Head of caudate nucleus (tissue), 42 donors: ENCODE data around the gene SSTR5.

Source experiments
- DNase-seq, 42 donors: peaks; one replicate each; pipeline versions ENCODE4 v3.0.0 to v3.0.0-alpha.2; 2020 to 2021; ENCODE audit warnings: mixed read lengths in 7 of 42
- intact Hi-C: fragments of 100-400 bp; cut with DNase I; formaldehyde crosslinking; loops from one replicate; pipeline ENCODE4 v1.15.0; 2022

Gene SSTR5

GRCh38 chr16:1072526-1073261 is at the start of gene SSTR5:
Gene SSTR5 (plus strand): TSS chr16:1072747. CDS start chr16:1078869, 6,122 bp downstream.
- intact Hi-C loops, result no loop called here
- DNase-seq, result no peak

GRCh38 chr16:1024138-1024537 is 48.4 kb upstream of the SSTR5 start:
- intact Hi-C loops, result no loop called here
- no peak for DNase-seq

- intact Hi-C loops, result loop anchor here (5.0 kb wide), 1 partner anchor 38 kb away; no protein-coding TSS in a partner anchor
Measured at GRCh38 chr16:1025183-1025809, 47.3 kb upstream of the SSTR5 start.

GRCh38 chr16:1026057-1026783 is 46.3 kb upstream of the SSTR5 start:
- intact Hi-C loops, result loop anchor here (5.0 kb wide), 1 partner anchor 39 kb away; no protein-coding TSS in a partner anchor

More at GRCh38 chr16:1025183-1025809, 47.3 kb upstream of the SSTR5 start:
- peak in 3 of 42 donors; percentile 54 to 63 (median 61) for DNase-seq

GRCh38 chr16:1026784-1027500 is 45.6 kb upstream of the SSTR5 start:
- intact Hi-C loops, result loop anchor here (5.0 kb wide), 1 partner anchor 40 kb away; no protein-coding TSS in a partner anchor
- peak in 39 of 42 donors; percentile 32 to 82 (median 54) for DNase-seq

More at GRCh38 chr16:1026057-1026783, 46.3 kb upstream of the SSTR5 start:
- DNase-seq, result peak; percentile 64 to 94 (median 82)

GRCh38 chr16:1027501-1027815 is 45.1 kb upstream of the SSTR5 start:
- intact Hi-C loops, result loop anchor here (5.0 kb wide), 1 partner anchor 40 kb away; no protein-coding TSS in a partner anchor
- DNase-seq, result peak; percentile 42 to 86 (median 72)

GRCh38 chr16:1028056-1028455 is 44.5 kb upstream of the SSTR5 start:
- peak in 10 of 42 donors; percentile 39 to 74 (median 49) for DNase-seq
- intact Hi-C loops, result loop anchor here (5.0 kb wide), 1 partner anchor 41 kb away; no protein-coding TSS in a partner anchor

- intact Hi-C loops, result loop anchor here (5.0 kb wide), 1 partner anchor 41 kb away; no protein-coding TSS in a partner anchor
- no peak for DNase-seq
Measured at GRCh38 chr16:1028524-1029258, 43.9 kb upstream of the SSTR5 start.

GRCh38 chr16:1029259-1029545 is 43.3 kb upstream of the SSTR5 start:
- intact Hi-C loops, result loop anchor here (5.0 kb wide), 1 partner anchor 42 kb away; no protein-coding TSS in a partner anchor
- no peak for DNase-seq

- DNase-seq, result peak in 3 of 42 donors; percentile 22 to 50 (median 24)
- intact Hi-C loops, result no loop called here
Measured at GRCh38 chr16:1030473-1030901, 42.1 kb upstream of the SSTR5 start.

- intact Hi-C loops, result no loop called here
- no peak for DNase-seq
Measured at GRCh38 chr16:1031666-1032065, 40.9 kb upstream of the SSTR5 start.

GRCh38 chr16:1032607-1033006 is 39.9 kb upstream of the SSTR5 start:
- intact Hi-C loops, result no loop called here

GRCh38 chr16:1033128-1033679 is 39.3 kb upstream of the SSTR5 start:
- no peak for DNase-seq
- intact Hi-C loops, result no loop called here

More at GRCh38 chr16:1032607-1033006, 39.9 kb upstream of the SSTR5 start:
- no peak for DNase-seq

GRCh38 chr16:1034230-1035065 is 38.1 kb upstream of the SSTR5 start:
- intact Hi-C loops, result no loop called here
- DNase-seq, result peak; percentile 37 to 93 (median 79)

GRCh38 chr16:1035066-1035415 is 37.5 kb upstream of the SSTR5 start:
- peak in 41 of 42 donors; percentile 51 to 92 (median 79) for DNase-seq
- intact Hi-C loops, result no loop called here

- peak in 2 of 42 donors; percentile 18 to 31 for DNase-seq
- intact Hi-C loops, result no loop called here
Measured at GRCh38 chr16:1036166-1036565, 36.4 kb upstream of the SSTR5 start.
